Caco-2 (cell line): ENCODE results near the gene CLNK. TPM values are rescaled to one million over a fixed set of nuclear protein-coding genes. Genes with fewer than 3 reads are reported as not detected.

ENCODE experiments used
- BruUV-seq: library from RNA; stranded (reverse); fragments of 400-500 nt; replicated peaks from 2 replicates; lab custom pipeline; 2021; lab: Mats Ljungman, UMichigan
- CTCF ChIA-PET: fragments of 300-600 bp; sonication (Branson Sonifier 250); formaldehyde crosslinking; loops from one replicate; lab custom pipeline; 2022; ENCODE audit warnings: antibody characterized with exemption; lab: Charles Lee
- POLR2A ChIA-PET: fragments of 300-600 bp; sonication (Branson Sonifier 250); formaldehyde crosslinking; loops from one replicate; lab custom pipeline; 2022; ENCODE audit warnings: antibody characterized with exemption; lab: Charles Lee
- DNase-seq, 2 experiments: peaks; one replicate each; pipeline versions ENCODE4 v3.0.0 to v3.0.0-alpha.2; 2020 to 2022
- H3K27me3 ChIP-seq: replicated peaks from 2 replicates; pipeline ENCODE4 v1.6.0; 2011; ENCODE audit warnings: low read length; ENCODE audit not compliant: control insufficient read depth, insufficient read depth
- H3K36me3 ChIP-seq: 2 replicates; pipeline ENCODE4 v1.5.1; 2011; ENCODE audit warnings: low read length; ENCODE audit not compliant: control insufficient read depth, insufficient read depth
- H3K4me1 ChIP-seq: fragments of 250-450 bp; sonication (Bioruptor Pico); 2 replicates; pipeline ENCODE4 v1.5.1; 2020; ENCODE audit warnings: mild to moderate bottlenecking
- H3K4me3 ChIP-seq: 2 replicates; pipeline ENCODE4 v1.5.1; 2011; ENCODE audit warnings: low read depth, mild to moderate bottlenecking, control low read depth, low read length
- H3K9me3 ChIP-seq: fragments of 250-450 bp; sonication (Bioruptor Pico); 2 replicates; pipeline ENCODE4 v1.5.1; 2020; ENCODE audit warnings: mild to moderate bottlenecking, moderate library complexity
- H3K27ac Mint-ChIP-seq: one replicate; pipeline ENCODE4 v1.8.0; 2022; ENCODE audit warnings: mixed read lengths; ENCODE audit not compliant: unreplicated experiment
- H3K27me3 Mint-ChIP-seq: one replicate; pipeline ENCODE4 v1.8.0; 2022; ENCODE audit warnings: mixed read lengths; ENCODE audit not compliant: insufficient read depth, unreplicated experiment
- H3K36me3 Mint-ChIP-seq: one replicate; pipeline ENCODE4 v1.8.0; 2022; ENCODE audit warnings: mild to moderate bottlenecking, mixed read lengths; ENCODE audit not compliant: insufficient read depth, unreplicated experiment
- H3K4me1 Mint-ChIP-seq: one replicate; pipeline ENCODE4 v1.8.0; 2022; ENCODE audit warnings: low read depth, mixed read lengths; ENCODE audit not compliant: unreplicated experiment
- H3K4me3 Mint-ChIP-seq: one replicate; pipeline ENCODE4 v1.8.0; 2022; ENCODE audit warnings: mild to moderate bottlenecking, moderate library complexity, mixed read lengths; ENCODE audit not compliant: unreplicated experiment
- H3K9me3 Mint-ChIP-seq: one replicate; pipeline ENCODE4 v1.8.0; 2022; ENCODE audit warnings: mixed read lengths; ENCODE audit not compliant: unreplicated experiment
- intact Hi-C: fragments of 100-400 bp; cut with micrococcal nuclease; formaldehyde crosslinking; loops from one replicate; pipeline ENCODE4 v1.10.0; 2022; ENCODE audit not compliant: unreplicated experiment
- total RNA-seq: library from RNA; stranded (reverse); gene quantifications from 2 replicates; pipeline ENCODE4 v1.2.3, GENCODE V29; 2022
- TF ChIP-seq, protein P1 (sequence below), 2 experiments: fragments of 200-600 bp in 1 of 2; IDR thresholded peaks; 1 replicate in 1 of 2; 2 replicates in 1 of 2; pipeline versions ENCODE4 v1.5.1 to v1.8.0; 2011 to 2022; ENCODE audit warnings: antibody characterized with exemption in 1 of 2, control low read depth in 1 of 2, inconsistent platforms in 1 of 2, low read depth in 1 of 2, low read length in 1 of 2, mild to moderate bottlenecking in 1 of 2, moderate library complexity in 1 of 2; ENCODE audit not compliant: insufficient read depth in 1 of 2, severe bottlenecking in 1 of 2, unreplicated experiment in 1 of 2

CLNK gene
- total RNA-seq, 1 experiment from 2014 or later: not detected

GRCh38 chr4:10655968-10656367, 28.6 kb downstream of the CLNK start:
- BruUV-seq: no TSS peak
- Histone ChIP-seq H3K27me3 (no peaks in the 10 kb centered on the region), H3K4me1 (peaks cover 24% of the 10 kb centered on the region), H3K36me3 (no peaks in the 10 kb centered on the region), H3K4me3 (no peak overlapping the region), H3K9me3 (no peaks in the 10 kb centered on the region)
- DNase-seq: no peak
- Mint-ChIP-seq H3K9me3 (peaks cover 10% of the 10 kb centered on the region), H3K27ac (no peak overlapping the region), H3K27me3 (no peaks in the 10 kb centered on the region), H3K4me1 (peaks cover 23% of the 10 kb centered on the region), H3K4me3 (no peak overlapping the region), H3K36me3 (no peaks in the 10 kb centered on the region)
- ChIA-PET POLR2A (no interaction called here), CTCF (interaction anchor here (0.6 to 0.8 kb wide), 2 partner anchors 388 to 673 kb away, joined by 3 to 6 read pairs; no protein-coding TSS in a partner anchor)
- TF ChIP-seq, protein P1, sequence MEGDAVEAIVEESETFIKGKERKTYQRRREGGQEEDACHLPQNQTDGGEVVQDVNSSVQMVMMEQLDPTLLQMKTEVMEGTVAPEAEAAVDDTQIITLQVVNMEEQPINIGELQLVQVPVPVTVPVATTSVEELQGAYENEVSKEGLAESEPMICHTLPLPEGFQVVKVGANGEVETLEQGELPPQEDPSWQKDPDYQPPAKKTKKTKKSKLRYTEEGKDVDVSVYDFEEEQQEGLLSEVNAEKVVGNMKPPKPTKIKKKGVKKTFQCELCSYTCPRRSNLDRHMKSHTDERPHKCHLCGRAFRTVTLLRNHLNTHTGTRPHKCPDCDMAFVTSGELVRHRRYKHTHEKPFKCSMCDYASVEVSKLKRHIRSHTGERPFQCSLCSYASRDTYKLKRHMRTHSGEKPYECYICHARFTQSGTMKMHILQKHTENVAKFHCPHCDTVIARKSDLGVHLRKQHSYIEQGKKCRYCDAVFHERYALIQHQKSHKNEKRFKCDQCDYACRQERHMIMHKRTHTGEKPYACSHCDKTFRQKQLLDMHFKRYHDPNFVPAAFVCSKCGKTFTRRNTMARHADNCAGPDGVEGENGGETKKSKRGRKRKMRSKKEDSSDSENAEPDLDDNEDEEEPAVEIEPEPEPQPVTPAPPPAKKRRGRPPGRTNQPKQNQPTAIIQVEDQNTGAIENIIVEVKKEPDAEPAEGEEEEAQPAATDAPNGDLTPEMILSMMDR (IDR thresholded peaks at IDR 0.05; ENCODE audit: insufficient read depth in 1 of 2, low read depth in 1 of 2, low read length in 1 of 2, severe bottlenecking in 1 of 2, unreplicated experiment in 1 of 2): no peak
- intact Hi-C loops: loop anchor here (5.0 kb wide), 1 partner anchor 34 kb away; no protein-coding TSS in a partner anchor

GRCh38 chr4:10648479-10648878, 36.1 kb downstream of the CLNK start:
- peaks cover 5% of the 10 kb centered on the region for H3K9me3 ChIP-seq
- POLR2A ChIA-PET: no interaction called here
- no TSS peak for BruUV-seq
- H3K4me3 ChIP-seq: no peak overlapping the region
- peaks cover 11% of the 10 kb centered on the region for H3K4me1 Mint-ChIP-seq
- H3K9me3 Mint-ChIP-seq: peaks cover 21% of the 10 kb centered on the region
- no peaks in the 10 kb centered on the region for H3K36me3 Mint-ChIP-seq
- H3K27me3 ChIP-seq: no peaks in the 10 kb centered on the region
- H3K4me1 ChIP-seq: no peaks in the 10 kb centered on the region
- H3K4me3 Mint-ChIP-seq: no peak overlapping the region
- TF ChIP-seq, protein P1 (IDR thresholded peaks at IDR 0.05; ENCODE audit: insufficient read depth in 1 of 2, low read depth in 1 of 2, low read length in 1 of 2, severe bottlenecking in 1 of 2, unreplicated experiment in 1 of 2): no peak
- H3K36me3 ChIP-seq: no peaks in the 10 kb centered on the region
- DNase-seq: no peak
- H3K27me3 Mint-ChIP-seq: no peaks in the 10 kb centered on the region
- no peak overlapping the region for H3K27ac Mint-ChIP-seq
- CTCF ChIA-PET: no interaction called here
- intact Hi-C loops: no loop called here

GRCh38 chr4:10647846-10648245, 36.7 kb downstream of the CLNK start:
- no TSS peak for BruUV-seq
- DNase-seq: no peak
- H3K4me3 Mint-ChIP-seq: no peak overlapping the region
- no peak overlapping the region for H3K27ac Mint-ChIP-seq
- peaks cover 21% of the 10 kb centered on the region for H3K9me3 Mint-ChIP-seq
- Histone ChIP-seq H3K36me3 (no peaks in the 10 kb centered on the region), H3K27me3 (no peaks in the 10 kb centered on the region), H3K4me3 (no peak overlapping the region), H3K4me1 (no peaks in the 10 kb centered on the region), H3K9me3 (peaks cover 5% of the 10 kb centered on the region)
- ChIA-PET POLR2A (no interaction called here), CTCF (no interaction called here)
- H3K27me3 Mint-ChIP-seq: no peaks in the 10 kb centered on the region
- TF ChIP-seq, protein P1 (IDR thresholded peaks at IDR 0.05; ENCODE audit: insufficient read depth in 1 of 2, low read depth in 1 of 2, low read length in 1 of 2, severe bottlenecking in 1 of 2, unreplicated experiment in 1 of 2): no peak
- peaks cover 12% of the 10 kb centered on the region for H3K4me1 Mint-ChIP-seq
- no peaks in the 10 kb centered on the region for H3K36me3 Mint-ChIP-seq
- intact Hi-C loops: no loop called here
